NCI-H2107 treated with DMSO at 0.1 percent for 48 hours (cell line): Measurements from ENCODE around the gene SEMA3E.
A peak's percentile ranks its signal among the peaks of the same experiment; 100 is the strongest.
"Not testable (repeated sequence)": the region's sequence is repeated elsewhere in the genome, so short reads cannot be mapped to it uniquely, and the experiment has no call there.

Experiments used
- DNase-seq: peaks from one replicate; lab custom pipeline; 2025; ENCODE audit not compliant: unreplicated experiment; lab: John Stamatoyannopoulos, UW

The SEMA3E gene

DNA sequence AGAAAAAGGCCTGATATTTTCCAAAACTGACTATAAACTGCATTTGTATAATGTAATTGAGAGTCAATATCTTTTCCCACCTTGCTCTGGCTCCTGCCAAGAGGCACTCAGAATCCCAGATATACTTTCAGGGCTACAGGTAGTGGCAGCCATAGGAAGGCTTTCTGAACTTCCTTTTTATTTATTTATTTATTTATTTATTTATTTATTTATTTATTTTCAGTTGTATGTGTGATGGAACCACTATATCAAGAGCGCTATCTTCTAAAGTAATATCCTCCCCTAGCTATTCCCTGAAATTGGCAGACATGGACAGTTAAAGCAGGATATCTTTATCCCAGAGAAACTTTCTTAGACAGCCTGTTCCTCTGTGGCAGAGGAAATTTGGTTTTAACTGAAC, 86.7 kb downstream of the SEMA3E start:
- no peak for DNase-seq

DNA sequence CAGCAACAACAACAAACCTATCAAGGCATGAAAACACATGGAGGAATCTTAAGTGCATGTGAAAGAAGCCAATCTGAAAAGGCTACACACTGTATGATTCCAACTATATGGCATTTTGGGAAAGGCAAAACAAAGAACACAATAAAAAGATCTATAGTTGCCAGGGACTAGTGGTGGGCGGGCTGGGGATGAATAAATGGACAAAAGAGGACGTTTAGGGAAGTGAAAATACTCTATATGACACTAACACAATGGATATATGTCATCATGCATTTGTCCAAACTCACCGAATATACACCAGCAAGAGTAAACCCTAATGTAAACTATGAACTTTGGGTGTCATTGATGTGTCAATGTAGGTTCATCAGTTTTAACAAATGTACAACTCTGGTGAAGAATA, 89.1 kb downstream of the SEMA3E start:
- DNase-seq = no peak

DNA sequence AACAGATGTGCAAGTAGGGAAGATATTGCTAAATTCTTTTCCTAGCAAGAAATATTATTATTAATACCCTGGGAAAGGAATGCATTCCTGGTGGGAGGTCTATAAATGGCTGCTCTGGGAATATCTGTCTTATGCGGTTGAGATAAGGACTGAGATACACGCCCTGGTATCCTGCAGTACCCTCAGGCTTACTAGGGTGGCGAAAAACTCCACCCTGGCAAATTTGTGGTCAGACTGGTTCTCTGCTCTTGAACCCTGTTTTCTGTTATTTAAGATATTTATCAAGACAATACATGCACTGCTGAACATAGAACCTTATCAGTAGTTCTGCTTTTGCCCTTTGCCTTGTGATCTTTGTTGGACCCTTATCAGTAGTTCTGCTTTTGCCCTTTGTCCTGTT, 96.4 kb downstream of the SEMA3E start:
- not testable (repeated sequence) for DNase-seq

DNA sequence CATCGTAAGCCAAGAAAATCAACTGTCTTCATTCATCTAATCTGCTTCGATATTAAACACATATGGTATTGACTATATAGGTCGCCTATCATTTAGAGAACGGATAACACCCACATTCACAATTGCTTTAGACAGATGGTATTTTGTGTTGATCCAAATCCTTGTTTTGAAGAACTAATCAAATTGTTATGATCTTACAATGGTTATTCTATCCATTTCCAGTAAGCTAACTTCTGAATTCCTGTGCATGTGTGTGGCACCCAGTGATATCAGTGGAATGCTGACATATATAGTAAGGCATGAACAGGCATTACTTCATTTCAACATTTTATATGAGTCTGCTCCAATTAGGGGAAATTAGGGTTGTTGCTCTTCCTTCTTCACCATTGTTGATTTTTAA, 98.8 kb downstream of the SEMA3E start:
- DNase-seq = no peak

DNA sequence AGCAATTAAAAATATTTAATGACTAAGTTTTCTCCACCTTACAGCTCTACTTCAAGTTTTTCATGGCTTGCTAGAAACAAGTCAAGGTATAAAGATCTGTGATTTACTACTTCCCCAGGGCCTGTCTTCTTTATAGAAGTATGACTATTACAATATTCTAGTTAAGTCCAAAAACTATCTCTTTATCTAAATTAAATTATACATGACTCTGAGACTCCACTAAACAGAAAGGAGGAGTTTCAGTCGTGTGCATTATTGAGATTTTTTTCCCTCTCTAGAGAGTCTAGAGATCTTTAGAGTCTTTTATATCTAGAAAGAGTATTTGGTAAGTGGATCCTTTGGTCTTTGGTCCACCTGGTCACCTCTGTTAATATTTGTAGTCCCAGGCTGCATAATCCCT, 100.7 kb downstream of the SEMA3E start:
- DNase-seq = no peak

DNA sequence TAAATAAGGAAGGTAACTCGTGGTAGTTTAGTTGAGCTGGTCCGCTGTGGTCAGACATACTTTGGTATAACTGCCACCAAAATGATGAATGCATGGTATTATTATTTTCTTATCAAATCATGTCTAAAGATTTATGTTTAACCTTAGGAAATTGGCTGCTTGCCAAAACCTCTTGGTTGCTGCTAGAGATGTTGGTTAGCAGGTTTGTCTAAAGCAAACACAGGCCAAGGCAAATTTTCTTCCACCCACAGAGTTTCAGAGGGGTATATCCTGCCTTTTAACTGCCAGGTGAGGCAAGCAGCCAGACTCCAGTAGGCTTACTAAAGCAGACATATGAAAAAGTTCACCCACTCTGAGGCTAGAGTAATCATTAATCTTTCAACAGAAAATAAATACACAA, 101.4 kb downstream of the SEMA3E start:
- DNase-seq = peak; percentile 56

DNA sequence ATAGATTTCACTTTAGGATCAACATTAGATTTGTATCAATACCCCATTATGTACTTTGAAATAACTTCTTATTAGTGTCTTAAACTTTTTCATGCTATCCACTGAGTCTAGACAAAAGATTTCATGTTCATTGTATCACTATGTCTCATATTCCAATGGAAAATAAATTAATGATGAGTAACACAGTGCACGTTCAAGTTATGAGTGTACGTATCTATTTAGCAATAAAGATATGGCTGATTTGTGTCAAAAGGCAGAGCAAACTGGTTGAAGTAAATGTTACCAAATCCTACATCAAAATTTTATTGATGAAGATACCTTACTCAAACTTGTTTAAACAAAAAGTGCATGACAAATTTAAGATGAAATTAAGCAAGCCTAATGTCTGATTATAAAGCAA, 102.4 kb downstream of the SEMA3E start:
- no peak for DNase-seq

DNA sequence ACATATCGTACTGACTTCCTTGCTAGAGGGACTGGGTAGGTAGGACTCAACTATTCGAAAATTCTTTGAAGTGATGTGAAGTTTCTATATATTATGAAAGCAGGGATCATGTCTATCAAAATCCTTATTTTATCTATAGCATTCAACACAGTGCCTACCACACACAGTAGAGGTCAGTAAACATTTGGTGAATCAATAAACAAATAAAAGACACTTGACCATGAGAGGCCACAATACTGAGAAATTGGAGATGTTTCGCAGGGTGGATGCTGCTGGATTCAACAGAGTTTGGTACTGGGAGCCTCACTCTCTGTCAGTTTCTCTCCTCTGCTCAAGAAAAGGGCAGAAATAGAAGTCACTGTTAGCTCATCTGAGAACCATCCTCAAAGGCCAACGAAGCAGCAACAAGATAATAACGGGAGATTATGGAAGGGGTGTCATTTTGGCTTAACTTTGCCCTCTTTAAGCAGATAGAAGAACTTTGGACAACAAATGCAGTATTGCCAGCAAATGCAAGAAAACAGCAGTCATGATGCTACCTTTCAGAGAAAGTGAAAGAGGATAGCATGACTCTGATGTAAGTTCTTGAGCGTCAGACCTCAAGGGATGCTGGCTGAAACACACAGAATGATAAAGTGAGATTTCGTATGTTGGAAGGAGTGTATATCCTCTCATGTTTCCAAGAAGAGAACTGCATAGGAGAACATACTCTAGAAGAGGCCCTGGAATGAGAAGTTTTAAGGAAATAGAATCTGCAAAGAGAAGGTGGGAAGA, 107.6 kb downstream of the SEMA3E start:
- DNase-seq = no peak

DNA sequence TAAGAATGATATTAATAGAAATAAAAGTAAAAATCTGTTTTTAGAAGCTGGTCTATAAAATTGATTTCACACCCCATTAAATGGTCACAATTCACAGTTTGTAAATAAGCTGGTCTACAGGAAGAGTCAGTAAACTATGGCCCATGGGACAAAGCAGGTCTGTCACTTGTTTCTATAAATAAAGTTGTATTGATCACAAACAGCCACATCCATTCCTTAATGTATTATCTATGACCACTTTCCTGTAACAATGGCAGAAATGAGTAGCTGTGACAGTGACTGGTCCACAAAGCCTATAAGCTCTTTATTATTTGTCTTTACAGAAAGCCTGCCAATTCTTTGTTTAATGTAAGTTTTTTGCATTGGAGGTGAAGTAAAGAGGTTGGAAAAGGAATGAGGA, 114.5 kb downstream of the SEMA3E start:
- no peak for DNase-seq

DNA sequence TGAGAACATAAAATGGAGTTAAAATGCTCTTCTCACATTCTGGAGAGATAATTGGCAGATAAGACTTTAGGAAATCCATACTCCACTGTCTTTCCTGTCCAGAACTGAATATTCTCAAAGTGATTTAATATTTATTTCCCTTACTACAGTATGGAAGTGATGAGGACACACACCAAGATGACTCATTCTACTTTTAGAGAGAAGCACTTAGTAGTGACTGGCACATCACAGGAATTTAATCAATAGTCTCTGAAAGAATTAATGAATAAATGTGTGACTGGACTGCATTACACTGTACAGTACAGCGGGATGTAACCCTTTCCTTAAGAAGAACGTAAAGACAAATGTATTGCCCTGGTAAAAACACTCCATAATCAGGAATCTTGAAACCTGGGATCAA, 116.7 kb downstream of the SEMA3E start:
- DNase-seq = no peak

DNA sequence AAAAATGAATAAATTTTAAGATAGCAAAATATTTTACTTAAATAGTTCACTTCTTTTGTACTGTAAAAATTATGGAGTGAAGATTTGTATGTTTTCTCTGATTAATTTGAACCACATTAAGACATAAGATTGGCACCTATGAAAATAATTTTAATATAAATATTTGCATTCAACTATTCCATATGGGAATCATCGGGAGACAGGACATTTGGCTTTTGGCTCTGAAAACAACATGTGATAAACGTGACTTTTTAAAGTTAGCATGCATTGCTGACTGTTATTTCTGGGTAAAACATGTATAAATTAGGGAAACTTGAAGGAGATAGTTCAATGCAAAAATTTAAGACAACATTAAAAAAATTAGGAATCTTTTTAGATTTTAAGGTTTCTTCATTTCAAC, 117.2 kb downstream of the SEMA3E start:
- DNase-seq = no peak

DNA sequence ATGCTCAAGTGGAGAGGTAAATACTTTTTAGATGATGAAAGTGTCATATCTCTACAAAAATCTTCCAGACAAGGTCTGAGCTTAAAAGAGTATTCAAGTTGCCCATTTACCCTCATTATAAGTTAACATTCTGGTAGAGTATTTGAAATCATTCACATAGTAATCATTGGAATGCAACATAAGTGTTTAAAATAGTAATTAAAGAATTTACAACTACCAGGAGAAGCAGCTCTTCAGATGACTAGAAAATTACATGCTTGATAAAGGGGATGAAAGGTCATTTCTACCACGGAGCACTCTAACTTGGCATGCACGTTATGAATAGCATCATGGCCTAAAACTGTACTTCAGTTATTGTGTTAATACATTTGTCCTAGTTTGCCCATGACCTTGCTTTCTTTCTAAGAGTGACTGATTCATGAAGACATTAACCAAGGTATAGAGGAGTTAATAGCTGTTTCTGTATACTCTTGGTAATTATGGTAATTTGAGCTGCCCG, 120.0 kb downstream of the SEMA3E start:
- no peak for DNase-seq

DNA sequence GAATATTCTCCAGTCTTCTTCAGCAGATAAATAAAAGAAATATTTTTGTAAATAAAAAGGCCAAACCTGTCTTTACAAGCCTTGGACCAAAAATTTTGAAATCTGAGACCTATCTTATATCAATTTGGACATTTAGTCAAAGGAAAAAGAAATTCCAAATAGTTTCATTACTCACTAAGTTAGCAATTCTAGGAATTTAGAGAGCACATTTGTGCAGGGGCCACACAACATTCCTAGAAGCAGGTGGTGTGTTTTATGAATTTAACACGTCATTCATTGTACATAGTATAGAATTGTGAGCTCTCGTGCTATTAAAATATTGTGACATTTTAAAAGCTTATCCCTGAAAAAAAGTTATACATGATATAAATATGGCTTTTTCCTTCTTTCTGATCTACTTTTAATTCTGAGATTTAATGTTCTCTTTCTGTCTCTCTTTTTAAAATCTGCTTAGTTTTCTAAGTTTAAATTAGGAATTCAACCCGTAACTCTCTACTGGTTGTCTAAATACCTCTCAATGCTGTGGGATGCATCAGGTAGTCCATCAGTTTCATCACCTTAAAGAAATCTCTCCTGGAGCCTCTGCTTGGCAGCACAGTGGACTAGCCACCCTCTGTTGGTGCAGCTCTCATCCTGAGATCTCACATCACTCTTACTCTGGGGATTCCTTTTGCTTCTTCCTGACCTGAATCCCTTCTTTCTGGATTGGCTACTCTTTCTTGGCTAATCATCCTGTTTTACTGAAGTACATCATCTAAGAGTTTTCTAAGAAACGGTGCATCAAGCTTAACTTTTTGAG, 124.5 kb downstream of the SEMA3E start:
- no peak for DNase-seq

DNA sequence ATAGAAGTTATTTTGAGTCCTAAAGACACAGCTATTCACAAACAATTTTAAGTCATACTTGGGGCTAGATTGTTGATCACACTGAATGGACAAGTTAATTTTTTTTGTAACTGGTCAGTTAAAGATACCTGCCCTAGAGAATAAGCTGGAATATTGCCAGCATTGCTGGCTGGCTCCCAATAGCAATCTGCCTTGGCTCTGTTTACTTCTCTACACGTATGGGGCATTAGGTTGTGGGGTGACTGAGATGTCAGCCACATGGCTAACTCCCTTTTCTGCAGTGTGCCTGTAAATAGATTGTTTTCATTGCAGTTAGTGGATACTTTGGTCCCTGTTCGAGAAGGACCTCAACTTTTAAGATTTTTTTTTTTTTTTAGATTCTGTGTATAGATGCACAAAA, 128.2 kb downstream of the SEMA3E start:
- no peak for DNase-seq

DNA sequence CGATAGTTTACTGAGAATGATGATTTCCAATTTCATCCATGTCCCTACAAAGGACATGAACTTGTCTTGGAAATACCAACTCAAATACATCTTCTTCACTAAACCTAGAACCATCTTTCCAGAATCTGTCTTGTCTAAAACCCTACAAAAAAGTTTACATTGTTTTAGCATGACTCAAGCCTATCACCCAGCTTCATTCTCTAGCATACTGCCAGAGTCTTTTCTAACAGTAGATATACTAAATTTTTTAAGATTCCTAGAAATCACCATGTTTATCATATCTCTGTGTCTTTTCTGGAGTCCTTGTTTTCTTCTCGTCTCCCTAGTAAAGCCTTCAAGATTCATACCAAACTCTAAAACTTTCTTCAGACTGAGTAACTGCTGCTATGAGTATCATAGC, 129.7 kb downstream of the SEMA3E start:
- DNase-seq = no peak

DNA sequence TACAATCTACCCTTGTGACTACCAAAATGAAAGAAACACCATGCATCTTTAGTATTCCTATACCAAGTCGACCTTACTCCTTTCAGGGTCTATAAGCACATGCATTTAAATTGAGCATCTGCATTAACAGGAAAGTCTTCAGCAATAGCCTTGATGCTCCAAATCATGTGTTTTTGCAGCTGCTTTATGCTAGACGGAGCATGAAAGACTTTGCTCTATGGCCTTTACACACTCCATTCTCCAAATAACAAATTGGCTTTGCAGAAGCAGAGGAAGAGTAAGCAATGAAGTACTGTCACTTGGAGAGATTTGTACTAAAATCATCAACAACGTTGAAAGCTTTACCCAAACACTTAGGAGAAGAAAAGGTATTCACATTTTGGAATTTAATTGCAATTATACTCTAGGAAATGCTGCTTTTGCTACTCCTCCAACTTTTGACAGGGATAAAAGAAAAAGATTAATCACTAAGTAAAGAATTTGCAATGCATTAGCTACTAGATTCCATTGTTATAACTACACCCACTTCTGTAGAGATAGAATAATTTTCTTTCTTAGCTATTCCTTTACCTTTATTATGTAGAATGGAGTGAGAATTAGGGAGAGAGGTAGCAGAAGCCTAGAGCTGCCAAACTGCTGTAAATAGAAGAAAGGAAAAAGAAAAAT, 131.8 kb downstream of the SEMA3E start:
- no peak for DNase-seq

DNA sequence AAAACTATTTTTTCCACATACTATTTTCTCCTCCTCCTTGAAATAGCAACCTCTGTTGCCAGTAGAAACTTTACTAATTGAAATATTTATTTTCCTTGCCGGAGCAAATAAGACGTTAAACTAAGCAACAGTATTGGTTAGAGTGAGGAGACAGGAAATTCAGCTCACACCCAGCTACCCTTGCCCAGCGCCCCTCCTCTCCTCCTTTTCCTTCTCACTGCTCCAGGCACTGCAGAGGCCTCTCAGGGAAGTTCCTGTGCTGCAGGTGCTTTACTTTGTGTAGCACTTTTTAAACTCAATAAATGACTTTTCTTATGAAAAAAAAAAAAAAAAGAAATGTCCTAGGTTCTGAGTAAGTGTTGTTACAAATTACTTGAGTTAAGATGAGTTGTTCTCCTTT, 134.0 kb downstream of the SEMA3E start:
- DNase-seq = no peak

DNA sequence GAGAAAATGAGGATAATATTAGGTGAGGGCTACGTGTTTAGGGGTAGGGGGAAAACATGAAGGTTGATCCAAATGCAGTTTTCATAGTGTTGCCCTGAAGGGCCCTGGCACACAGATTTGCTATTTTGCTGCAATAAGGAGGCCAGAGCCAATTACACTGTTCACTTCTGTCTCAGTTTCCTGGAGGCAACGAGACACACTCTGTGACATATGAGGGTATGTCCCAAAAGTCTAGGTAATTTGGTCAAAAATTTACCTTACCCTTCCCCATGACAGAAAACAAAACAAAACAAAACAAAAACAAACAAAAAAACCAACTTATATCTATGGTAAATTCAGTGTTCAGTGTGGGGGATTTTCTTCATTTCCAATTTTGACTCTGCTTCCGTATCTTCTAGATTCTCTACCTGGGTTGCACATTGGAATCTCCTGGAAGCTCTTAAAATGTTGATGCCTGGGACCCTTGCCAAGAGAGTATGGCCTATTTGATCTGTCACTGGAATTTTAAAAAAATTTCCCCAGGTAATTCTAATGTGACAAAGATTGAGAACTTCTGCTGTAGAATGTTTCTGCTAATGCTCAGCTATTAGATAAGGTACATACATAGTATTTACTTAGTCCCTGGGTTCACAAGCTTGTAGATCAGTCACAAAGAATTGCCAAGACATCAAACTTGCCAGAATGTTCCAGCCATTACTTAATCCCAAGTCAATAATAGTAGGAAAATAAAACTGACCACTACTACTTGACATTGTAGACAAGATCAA, 139.5 kb downstream of the SEMA3E start:
- DNase-seq = no peak

DNA sequence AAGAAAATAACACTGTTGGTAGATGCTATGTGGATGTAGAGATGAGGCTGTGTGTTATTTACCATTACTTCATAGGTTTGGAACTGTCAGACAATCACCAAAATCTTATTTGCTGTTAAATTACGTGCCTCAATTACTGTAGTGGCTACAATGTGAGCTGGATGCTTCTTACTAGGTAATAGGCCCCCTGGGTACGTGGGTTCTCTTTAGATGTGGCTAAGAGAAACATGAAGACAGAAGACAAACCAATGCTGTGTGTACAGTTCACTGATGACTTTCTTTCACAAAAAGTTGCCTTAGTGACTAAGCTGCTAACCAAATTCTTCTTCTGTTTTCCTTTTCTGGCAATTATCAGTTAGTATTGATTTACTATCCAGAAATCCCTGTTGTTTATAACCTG, 144.6 kb downstream of the SEMA3E start:
- no peak for DNase-seq

DNA sequence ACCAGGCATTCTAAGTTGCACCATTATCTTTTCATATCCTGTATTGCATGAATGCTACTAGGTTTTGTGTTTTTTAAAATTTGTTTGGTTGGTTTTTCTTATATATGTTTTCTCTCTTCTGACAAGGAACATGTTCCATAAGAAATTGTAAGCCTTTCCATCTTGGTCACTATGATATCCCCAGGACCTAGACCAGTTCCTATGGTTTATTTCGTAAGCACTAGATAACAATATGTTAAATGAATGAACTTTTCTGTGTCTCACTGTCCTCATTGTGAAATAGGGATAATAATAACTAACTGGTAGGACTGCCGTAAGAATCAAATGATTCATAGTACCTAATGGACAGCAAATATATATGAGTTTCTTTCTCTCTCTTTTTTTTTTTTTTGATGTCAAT, 146.3 kb downstream of the SEMA3E start:
- DNase-seq = no peak

DNA sequence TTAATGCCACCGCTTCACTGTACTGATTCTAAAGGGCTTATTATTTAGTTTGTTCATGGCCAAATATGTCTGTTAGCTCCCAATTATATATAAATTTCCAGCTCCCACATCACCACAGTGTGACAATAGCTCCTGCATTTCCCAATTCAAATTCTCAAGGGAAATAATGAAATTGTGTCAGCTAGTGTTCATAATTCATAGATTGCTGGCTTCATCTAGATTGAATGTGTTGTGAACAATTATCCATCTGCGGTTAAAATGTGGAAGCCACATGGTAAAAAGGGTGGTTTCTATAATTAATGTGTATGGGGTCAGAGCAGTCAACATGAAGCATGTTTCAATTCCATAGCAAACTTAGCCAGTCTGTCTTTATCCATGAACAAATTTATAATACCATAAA, 154.3 kb downstream of the SEMA3E start:
- no peak for DNase-seq
